HG03097 (cell line): ENCODE measurements around the gene ANKEF1.

Experiments used
- ATAC-seq: cut with Tn5 transposase; IDR thresholded peaks from one replicate; pipeline ENCODE4 v1.9.1; 2021; ENCODE audit not compliant: unreplicated experiment, low FRiP score

ANKEF1 gene

GRCh38 chr20:10034717-10035571 lies at the start of gene ANKEF1:
TSS of gene ANKEF1 (plus strand) at chr20:10034987. CDS start at chr20:10038302, 3,315 bp downstream.
- ATAC-seq: peak; percentile 98

GRCh38 chr20:9985281-9985680 lies 49.5 kb upstream of the ANKEF1 start:
- no peak for ATAC-seq

DNA sequence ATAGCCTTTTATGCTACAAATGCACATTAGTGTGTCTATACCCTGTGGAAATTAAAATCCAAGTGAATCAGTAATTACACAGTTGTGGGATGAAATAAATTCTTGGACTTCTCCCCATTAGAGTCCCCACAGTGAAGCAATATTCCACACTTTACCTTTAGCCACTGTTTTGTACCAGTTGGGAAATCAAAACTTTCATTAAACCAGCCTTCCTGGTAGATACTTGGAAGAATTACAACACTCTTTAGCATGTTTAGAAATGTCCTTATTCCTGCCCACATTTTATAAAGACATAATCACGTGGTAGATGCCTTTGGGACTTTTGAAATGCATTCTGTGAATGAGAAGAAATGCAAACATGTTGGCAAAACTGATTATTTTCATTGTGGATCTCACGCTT lies 49.0 kb upstream of the ANKEF1 start:
- ATAC-seq: no peak

DNA sequence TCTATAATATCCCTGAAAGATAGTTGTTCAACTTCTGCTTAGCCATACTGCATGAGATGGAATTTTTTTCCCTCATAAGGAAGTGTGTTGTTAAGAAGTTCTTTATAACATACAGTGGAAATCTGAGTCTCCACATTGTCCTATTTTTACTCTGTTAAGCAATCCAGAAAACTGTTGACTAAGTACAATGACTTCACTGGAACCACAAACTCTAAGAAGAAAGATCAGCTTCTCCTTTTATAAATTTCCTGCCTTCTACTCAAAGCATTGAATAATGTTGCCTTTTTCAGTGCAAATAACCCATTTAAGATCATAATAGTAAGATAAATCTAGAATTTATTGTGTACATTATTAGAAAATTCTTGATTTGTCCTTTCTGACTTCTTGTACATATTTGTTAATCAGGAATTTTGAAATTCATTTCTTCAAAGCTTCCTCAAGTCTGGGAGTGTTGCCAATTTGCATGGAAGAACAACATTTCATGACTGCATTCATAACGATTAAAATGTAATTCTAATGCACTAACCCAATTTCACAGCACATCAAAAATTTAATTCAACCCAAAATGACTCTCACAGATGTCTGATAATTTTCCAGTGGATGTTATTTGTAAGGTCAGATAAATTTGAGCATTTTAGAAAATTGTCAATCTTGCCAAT lies 45.6 kb upstream of the ANKEF1 start:
- no peak for ATAC-seq

DNA sequence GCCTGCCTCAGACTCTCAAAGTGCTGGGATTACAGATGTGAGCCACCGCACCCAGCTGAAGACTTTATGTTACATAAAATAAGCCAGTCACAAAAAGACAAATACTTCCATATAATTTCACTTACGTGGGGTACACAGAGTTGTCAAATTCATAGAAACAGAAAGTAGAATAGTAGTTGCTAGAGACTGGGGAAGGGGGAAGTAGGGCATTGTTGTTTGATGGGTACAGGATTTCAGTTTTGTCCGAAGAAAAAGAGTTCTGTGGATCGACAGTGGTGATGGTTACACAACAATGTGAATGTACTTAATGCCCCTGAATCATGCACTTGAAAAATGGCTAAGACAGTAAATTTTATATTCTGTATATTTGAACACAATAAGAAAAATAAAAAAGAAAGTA lies 41.6 kb upstream of the ANKEF1 start:
- no peak for ATAC-seq

DNA sequence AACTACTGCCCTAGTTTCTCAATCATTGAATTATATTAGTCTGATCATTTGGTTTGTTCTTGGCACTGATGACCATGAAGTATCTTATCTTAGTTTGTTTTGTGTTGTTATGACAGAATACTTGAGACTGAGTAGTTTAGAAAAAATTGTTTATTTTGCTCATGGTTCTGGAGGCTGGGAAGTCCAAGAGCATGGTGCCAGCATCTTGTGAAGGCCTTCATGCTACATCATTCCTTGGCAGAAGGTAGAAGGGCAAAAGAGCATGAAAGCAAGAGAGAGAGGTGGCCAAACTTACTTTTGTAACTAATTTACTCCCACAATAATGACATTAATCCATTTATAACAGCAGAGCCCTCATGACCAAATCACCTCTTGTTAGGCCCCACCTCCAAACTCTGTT lies 40.1 kb upstream of the ANKEF1 start:
- no peak for ATAC-seq

GRCh38 chr20:9995510-9996272 lies 39.1 kb upstream of the ANKEF1 start:
- no peak for ATAC-seq

GRCh38 chr20:9996944-9997343 lies 37.8 kb upstream of the ANKEF1 start:
- ATAC-seq: no peak

DNA sequence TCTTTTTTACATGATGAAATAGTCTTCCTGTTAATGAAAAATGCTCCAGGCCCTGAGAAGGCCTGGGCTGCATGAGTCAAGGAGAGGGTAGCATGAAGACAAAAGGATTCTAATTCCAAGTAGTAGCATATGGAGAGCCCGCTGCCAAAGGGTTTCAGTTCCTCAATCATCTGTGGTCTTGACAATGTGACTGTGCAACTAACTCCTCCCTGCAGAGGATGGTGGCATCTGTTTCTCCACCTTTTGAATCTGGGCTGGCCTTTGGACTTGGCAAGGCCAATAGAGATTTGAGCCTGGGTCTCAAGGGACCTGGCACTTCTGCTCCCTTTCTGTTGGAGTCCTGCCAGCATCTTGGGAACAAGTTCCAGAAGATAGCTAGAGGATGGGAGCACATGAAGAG lies 35.1 kb upstream of the ANKEF1 start:
- ATAC-seq: no peak

DNA sequence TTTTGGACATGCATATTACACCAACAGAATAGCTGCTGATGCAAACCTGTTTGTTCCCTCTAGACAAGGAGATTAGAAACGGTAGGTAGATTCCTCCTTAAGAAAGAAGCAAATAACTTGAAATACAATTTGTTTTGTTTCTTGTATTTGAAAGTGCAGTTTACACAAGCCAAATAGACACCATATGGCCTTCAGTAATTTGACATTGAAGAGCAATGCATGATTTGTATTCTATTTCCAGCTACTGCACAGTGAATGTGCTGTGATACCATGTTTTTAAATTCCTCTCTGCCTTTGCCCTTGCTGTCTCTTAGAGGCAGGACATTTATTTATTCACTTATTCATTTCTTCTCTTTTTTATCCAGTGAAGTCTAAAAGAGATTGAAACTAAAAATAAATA lies 31.9 kb upstream of the ANKEF1 start:
- no peak for ATAC-seq

DNA sequence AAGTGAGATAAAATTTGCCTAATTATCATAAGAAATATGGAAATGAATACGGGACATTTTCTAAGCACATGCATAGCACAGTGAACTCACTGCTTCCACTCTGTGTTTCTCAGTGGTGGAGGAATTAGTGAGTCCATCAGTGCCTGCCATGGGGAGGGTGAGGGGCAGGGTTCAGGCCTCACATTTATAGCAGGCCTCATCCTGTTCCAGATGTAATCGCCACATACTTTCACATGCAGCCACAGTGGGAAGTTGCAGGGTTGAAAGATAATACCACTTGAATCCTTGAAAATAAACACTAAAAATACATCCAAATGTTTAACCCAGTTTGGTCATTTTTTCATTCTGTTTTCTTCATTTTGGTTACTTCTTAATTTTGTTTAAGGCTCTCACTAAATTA lies 29.9 kb upstream of the ANKEF1 start:
- ATAC-seq: no peak

- no peak for ATAC-seq
Measured at GRCh38 chr20:10005885-10006284, 28.9 kb upstream of the ANKEF1 start.

- no peak for ATAC-seq
Measured at GRCh38 chr20:10006447-10007090, 28.2 kb upstream of the ANKEF1 start.

DNA sequence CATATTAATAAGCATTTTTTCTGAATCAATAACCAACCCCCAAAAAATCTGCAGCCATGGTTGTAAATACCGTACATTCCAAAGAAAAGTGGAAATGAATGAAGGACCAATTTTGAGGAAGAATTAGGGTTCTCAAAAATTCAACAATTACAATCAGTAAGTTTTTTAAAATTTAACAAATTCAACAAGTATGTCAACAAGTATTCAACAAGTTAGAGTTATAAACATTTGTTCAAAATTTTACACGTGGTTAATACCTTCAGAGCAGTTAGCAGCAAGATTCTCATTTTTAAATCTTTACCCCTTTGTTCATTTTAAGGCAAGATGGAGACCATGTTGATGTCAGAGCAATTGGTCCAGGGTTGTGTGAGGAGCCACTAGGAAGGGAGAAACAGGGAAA lies 27.6 kb upstream of the ANKEF1 start:
- ATAC-seq: no peak

DNA sequence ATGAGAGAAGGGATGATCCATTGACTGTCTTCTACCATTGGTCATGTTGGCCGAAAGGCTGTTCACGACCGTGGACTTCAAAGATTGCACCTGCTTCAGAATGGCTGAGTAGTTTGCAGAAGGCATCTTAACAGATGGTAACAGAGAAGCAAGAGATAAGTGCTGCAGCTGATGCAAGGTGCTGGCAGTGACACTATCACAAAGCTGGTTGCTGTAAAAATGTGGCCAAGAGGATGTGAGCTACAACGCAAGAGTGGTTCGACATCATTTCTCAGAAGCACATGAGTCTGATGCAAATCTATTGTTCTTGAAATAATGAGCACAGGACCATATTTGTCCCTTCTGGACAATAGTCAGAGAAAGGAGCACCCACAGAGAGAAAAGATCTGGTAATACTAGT lies 27.0 kb upstream of the ANKEF1 start:
- no peak for ATAC-seq

- ATAC-seq: no peak
Measured at GRCh38 chr20:10012464-10012863, 22.3 kb upstream of the ANKEF1 start.

- ATAC-seq: no peak
Measured at GRCh38 chr20:10014431-10014830, 20.4 kb upstream of the ANKEF1 start.

- ATAC-seq: no peak
Measured at GRCh38 chr20:10020937-10021336, 13.8 kb upstream of the ANKEF1 start.

DNA sequence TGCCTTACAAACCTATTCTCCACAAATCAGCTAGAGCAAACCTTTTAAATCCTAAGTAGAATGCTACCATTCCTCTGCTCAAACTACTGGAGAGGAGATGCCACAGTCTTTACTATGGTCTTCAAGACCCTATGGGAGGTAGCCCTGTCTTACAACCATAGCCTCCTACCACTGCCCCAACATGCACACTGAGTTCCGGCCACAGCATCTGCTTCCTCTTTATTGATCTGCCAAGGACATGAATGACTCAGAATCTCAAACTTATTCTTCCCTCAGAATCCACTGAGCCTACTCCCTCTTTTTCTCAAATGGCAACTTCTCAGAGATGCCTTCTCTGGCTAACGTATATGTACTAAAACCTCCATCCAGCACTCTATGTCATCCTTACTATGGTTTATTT lies 12.2 kb upstream of the ANKEF1 start:
- no peak for ATAC-seq

DNA sequence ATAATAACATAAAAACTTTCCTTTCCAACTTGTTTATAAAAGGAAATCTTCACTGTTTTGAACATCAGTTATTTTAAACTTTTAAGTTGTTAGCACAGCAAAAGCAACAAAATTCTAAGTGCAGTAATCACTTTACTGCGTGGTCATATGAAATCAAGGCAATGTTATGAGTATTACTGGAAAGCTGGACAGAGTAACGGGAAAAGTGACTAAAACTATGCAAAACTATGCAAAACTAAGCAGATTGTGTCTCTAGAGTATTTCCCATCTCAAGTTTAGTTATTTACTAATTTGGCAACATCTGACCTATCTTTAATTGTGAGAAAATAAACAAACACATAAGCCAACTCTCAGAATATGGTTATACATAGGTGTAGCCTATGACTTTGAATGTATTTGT lies 10.9 kb upstream of the ANKEF1 start:
- no peak for ATAC-seq
